DND-41 (cell line): ENCODE data around the gene OMA1.

Experiments used
- CTCF ChIP-seq: IDR thresholded peaks from 2 replicates; pipeline ENCODE4 v1.5.1; 2012; ENCODE audit warnings: borderline replicate concordance, low read length, moderate library complexity, mild to moderate bottlenecking; ENCODE audit not compliant: poor library complexity, severe bottlenecking; ENCODE audit errors: extremely low read depth
- EZH2 ChIP-seq: IDR thresholded peaks from 3 replicates; pipeline ENCODE4 v1.6.1; 2012; ENCODE audit warnings: borderline replicate concordance, low read depth, mild to moderate bottlenecking, moderate library complexity, low read length, inconsistent platforms; ENCODE audit not compliant: severe bottlenecking

DNA sequence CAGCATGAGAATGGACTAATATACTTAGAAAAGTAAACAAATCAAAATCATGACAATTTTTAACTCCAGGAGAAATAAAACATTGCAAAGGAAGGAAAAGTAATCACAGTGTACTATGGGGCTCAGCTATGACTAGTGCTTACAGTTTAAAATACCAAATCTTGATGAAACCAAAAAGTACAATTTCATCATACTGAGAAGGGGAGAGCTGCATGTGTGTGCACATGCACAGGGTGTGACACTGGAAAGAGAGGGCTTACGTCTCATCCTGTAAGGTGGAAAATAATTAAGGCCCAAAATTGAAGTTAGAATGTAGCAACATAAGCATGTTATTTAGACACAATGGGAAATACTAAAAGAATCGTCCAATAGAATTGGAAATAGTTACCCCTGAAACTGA, 64.6 kb downstream of the OMA1 start:
- TF ChIP-seq CTCF (no peak), EZH2 (no peak)
